Measurements from ENCODE around the gene CNGB1.

GRCh38 chr16:57889111-57889510 lies 81.8 kb downstream of the CNGB1 start:
- no peak for TF ChIP-seq ESRRA (CRISPR knock-in tag; IDR thresholded peaks at IDR 0.05; ENCODE audit: borderline replicate concordance)
- TF ChIP-seq CTCF (IDR thresholded peaks at IDR 0.05), result no peak
- no peak for TF ChIP-seq FOXK1 (CRISPR knock-in tag; IDR thresholded peaks at IDR 0.05)
- no peak for TF ChIP-seq ATF1 (CRISPR knock-in tag; IDR thresholded peaks at IDR 0.05)
- TF ChIP-seq CREB1 (CRISPR knock-in tag; IDR thresholded peaks at IDR 0.05), result no peak
- no peak for TF ChIP-seq E2F4 (CRISPR knock-in tag; IDR thresholded peaks at IDR 0.05; ENCODE audit: borderline replicate concordance, low read depth)
- no peak for TF ChIP-seq PRRX2 (CRISPR knock-in tag; IDR thresholded peaks at IDR 0.05)
- no peak for TF ChIP-seq SP1 (CRISPR knock-in tag; conservative IDR thresholded peaks at IDR 0.05)
- TF ChIP-seq NFYB (CRISPR knock-in tag; conservative IDR thresholded peaks at IDR 0.05; ENCODE audit: low read depth), result no peak
- TF ChIP-seq, protein P1, sequence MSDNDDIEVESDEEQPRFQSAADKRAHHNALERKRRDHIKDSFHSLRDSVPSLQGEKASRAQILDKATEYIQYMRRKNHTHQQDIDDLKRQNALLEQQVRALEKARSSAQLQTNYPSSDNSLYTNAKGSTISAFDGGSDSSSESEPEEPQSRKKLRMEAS (CRISPR knock-in tag; IDR thresholded peaks at IDR 0.05), result no peak

All from WTC11 (cell line).